OCI-M2 (cell line): ENCODE results near the gene SLC12A7.
"Not testable (repeated sequence)": the region's sequence is repeated elsewhere in the genome, so short reads cannot be mapped to it uniquely, and the experiment has no call there.

ENCODE experiments used
- DNase-seq: peaks from one replicate; lab custom pipeline; 2025; ENCODE audit not compliant: unreplicated experiment; lab: John Stamatoyannopoulos, UW

SLC12A7 gene

GRCh38 chr5:1011741-1012312 lies 100.0 kb downstream of the SLC12A7 start:
- DNase-seq: no peak

DNA sequence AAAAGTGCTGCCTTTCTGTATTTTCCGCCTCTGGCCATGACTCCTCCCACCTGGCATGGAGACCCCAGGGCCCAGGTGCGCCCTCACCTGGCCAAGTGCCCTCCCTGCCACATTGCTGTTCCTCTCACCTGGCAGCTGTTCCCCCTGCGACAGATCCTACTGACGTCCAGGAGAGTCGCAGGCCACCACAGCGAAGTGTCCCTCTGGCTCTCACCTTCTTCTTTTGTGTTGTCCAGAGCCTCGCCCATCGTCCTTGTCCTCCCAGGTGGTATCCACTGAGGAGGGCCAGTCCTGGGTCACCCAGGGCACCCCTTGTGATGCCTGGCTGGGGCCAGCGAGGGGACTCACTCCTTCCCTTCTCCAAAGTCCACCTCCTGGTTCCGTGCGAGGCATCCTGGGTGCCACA lies 100.6 kb downstream of the SLC12A7 start:
- no peak for DNase-seq

GRCh38 chr5:1010641-1011046 lies 101.2 kb downstream of the SLC12A7 start:
- no peak for DNase-seq

DNA sequence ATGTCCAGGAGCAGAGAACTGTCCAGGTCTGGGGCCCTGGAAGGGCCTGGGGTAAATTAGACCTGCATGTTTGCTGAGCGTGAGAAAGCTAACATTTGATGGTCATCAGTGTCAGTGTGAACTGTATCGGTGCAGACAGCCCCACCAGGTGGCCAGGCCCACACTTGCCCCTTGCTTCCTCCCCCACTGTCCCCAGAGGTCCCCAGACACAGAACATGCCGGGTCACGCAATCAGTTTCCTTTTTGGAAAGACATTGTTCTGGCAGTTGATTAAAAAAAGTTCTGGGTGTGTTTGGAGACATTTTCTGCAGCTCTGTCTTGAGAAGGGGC lies 101.7 kb downstream of the SLC12A7 start:
- DNase-seq: no peak

GRCh38 chr5:1009359-1010180 lies 102.3 kb downstream of the SLC12A7 start:
- DNase-seq: no peak

DNA sequence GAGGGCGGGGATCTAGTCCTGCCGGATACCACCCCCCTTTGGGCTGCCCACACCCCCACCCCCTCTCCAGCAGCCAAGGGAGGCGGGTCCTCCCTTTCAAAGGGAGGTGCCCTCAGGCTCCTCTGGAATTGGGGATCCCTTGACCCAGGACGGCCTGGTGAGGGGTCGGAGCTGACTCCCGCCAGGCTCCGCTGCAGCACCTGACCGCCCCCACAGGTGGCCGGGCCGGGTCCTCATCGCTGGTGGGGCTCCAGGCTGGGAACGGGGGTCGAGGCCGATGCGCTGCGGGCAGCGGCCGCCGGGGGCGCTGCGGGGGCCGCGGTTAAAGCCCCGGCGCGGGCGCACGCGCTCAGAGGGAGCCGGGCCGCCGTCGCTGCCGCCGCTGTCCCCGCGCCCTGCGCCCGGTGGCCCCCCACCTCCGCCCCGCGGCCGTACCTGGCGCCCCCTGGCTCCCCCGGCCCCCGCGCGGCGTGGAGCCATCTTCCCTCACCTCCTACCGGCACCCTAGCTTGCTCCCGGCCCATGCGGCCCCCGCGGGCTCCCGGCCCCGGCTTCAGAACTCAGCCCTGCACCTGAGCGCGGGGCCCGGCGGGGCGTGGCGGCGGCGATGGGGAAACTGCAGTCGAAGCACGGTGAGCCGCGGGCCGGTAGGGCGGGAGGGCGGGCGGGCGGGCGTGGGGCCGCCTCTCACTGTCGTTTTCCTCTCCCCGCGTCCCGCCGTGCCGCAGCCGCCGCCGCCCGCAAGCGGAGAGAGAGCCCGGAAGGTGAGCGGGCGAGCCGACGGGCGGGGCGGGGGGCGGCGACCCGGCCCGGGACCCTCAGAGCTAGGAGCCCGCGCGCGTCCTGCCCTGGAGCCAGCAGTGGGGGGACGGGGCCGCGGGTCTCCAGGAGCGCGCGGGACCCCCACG lies 103.2 kb downstream of the SLC12A7 start, which contains the start of gene NKD2:
Gene NKD2 (plus strand): TSS at position 352 of the 908 bp plus-strand sequence. CDS start 256 bp downstream, at position 608.
- no peak for DNase-seq

- DNase-seq: no peak
These were observed 104.0 kb downstream of the SLC12A7 start for GRCh38 chr5:1007681-1008450.

DNA sequence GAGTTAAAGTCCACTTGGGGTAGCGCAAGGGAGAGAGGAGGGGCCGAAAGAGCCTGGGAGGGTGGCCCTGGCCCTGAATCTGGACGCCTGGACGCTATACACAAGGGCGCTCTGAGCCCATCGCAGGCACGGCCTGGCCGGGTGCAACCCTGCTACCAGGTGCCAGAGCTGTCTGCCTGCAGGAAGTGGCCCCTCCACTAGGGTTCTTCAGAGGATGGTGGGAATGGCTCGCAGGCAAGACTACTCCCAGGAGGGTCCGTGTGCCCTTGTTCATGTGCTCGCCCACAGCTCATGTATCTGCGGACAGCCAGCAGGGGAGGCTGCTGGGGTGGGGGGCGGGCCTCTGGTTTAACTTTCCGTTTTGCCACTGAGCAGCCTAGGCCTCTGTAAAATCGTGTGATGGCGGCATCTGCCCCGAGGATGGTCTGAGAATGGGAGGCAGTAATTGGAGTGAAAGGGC lies 104.6 kb downstream of the SLC12A7 start:
- no peak for DNase-seq

DNA sequence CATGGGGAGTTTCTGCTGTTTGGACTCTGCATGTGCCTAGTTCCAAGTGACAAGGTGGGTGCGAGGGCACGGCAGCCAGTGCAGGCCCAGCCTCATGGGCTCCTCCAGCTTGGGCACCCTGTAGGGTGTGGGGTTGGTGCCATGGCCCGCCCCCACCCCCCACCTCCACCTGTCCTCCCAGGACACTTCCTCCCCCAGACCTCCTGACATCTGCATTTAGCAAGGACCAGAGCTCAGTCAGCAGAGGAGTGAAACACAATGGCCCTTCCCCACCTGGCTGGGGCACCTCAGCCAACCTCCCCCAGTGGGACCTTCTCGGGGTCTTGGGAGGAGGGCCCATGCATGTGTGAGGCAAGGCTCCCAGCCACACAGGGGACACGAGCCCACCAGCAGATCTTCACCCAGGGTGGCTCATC lies 105.2 kb downstream of the SLC12A7 start:
- no peak for DNase-seq

- DNase-seq: no peak
These were observed 105.8 kb downstream of the SLC12A7 start for GRCh38 chr5:1005904-1006655.

- no peak for DNase-seq
These were observed 106.5 kb downstream of the SLC12A7 start for GRCh38 chr5:1005249-1005851.

DNA sequence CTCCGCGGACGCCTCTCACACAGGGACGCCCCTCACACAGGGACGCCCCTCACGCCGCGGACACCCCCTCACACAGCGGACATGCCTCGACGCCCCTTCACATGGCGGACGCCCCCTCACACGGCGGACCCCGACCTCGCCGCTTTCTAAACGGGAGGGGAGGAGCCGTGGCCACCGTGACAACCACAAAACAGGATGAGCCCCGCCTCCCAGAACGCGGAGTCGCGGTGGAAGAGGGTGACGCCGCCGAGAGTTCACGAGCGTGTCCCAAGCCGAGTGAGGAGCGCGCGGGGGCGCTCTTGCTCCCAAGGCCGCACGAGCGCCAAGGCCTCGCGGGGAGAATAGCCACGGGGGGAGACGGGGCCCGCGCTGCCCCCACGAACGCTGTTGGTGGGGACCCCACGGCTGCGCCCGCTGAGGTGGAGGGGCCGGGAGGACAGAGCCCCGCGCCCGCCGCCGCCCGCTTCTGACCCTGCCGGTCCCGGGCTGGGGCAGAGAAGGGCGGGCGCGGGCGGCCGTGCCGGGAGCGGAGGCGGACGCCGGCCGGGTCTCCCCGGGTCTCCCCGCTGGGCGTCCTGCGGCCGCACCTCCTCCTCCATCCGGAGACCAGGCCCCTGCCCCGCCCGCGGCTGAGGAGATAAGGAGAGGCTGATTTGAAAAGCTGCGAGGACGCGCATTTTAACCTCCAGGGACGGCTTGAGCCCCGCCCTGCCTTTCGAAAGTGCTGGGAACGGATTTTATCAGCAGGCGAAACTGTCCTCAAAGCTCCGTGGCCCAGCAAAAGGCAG lies 107.2 kb downstream of the SLC12A7 start:
- no peak for DNase-seq

DNA sequence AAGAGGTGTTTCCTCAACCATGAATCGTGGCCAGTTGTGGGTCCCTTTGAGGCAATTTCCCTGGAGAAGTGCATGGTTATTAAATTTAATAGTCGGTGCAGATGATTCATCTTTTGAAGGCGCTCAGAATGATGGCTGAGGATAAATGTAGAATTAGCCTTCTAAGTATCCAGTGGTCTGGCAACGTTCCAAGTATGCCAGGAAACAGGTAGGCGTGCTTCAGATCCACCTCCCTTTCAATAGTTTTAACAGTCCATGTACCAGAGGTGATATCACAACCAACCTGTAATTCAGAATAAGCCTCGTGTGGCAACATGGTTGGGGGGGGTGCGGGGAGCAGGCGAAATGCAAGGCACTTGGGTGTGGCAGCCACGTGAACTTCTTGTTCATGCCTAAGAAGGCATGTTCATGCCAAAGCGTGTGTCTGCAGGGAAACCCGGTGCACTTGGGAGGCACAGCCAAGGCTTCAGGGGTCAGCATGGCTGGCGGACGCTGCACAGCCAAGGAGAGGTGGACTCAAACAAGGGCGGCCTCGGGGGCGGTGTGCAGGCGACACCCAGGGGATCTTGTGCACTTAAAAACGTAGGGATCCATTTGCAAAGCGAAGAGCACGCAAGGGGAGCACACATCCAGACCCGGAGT lies 108.4 kb downstream of the SLC12A7 start:
- DNase-seq: no peak

GRCh38 chr5:1002836-1003235 lies 109.0 kb downstream of the SLC12A7 start:
- DNase-seq: no peak

GRCh38 chr5:1002271-1002546 lies 109.7 kb downstream of the SLC12A7 start:
- DNase-seq: no peak

- DNase-seq: no peak
These were observed 110.2 kb downstream of the SLC12A7 start for GRCh38 chr5:1001406-1002270.

DNA sequence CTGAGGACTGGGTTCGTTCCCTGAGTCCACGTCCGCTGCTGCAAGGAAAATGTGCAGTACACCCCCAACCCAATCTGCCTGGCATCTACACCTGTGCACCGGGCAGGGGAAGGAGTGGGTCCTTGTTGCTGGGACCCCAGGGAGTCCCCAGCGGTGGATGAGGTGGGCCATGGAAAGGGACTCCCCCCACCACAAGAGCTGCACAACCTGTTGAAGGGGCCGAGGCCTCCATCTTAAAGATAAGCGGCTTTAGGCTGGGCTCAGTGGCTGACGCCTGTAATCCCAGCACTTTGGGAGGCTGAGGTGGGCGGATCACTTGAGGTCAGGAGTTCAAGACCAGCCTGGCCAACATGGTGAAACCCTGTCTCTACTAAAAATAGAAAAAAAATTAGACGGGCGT lies 111.0 kb downstream of the SLC12A7 start:
- not testable (repeated sequence) for DNase-seq
